OCI-LY1 (cell line): ENCODE results near the gene PM20D1.
"Not testable (repeated sequence)": the region's sequence is repeated elsewhere in the genome, so short reads cannot be mapped to it uniquely, and the experiment has no call there.

Experiments
- CTCF ChIP-seq: fragments of 200-600 bp; sonication (generic), shearing (Covaris generic); IDR thresholded peaks from 2 replicates; pipeline ENCODE4 v1.5.1; 2017; ENCODE audit warnings: mild to moderate bottlenecking, antibody characterized with exemption, low read length, moderate library complexity, mixed read lengths
- EZH2 ChIP-seq: fragments of 200-600 bp; sonication (generic), shearing (Covaris generic); IDR thresholded peaks from 2 replicates; pipeline ENCODE4 v1.8.0; 2017; ENCODE audit warnings: borderline replicate concordance, mixed run types, mild to moderate bottlenecking, antibody characterized with exemption, low read length, moderate library complexity, mixed read lengths

GRCh38 chr1:205890631-205891030 is 40.7 kb upstream of the PM20D1 start:
- not testable (repeated sequence) for TF ChIP-seq CTCF, EZH2
